Gastroesophageal sphincter (tissue), 3 donors: ENCODE data around the gene AGBL1.

ENCODE experiments used
- CTCF ChIP-seq, 4 experiments: fragments of 200-600 bp in 2 of 4; fragments of 450-650 bp in 2 of 4; sonication (generic) in 1 of 4; IDR thresholded peaks; one replicate each; pipeline ENCODE4 v1.5.1; 2017 to 2019; ENCODE audit warnings: antibody characterized with exemption in 4 of 4, mild to moderate bottlenecking in 2 of 4, moderate library complexity in 2 of 4
- EP300 ChIP-seq: sonication (generic); formaldehyde crosslinking; IDR thresholded peaks from one replicate; pipeline ENCODE4 v1.6.1; 2017; ENCODE audit warnings: antibody characterized with exemption, mild to moderate bottlenecking
- POLR2A ChIP-seq, 2 donors: fragments of 450-650 bp; IDR thresholded peaks; one replicate each; pipeline ENCODE4 v1.6.1; 2017; ENCODE audit warnings: antibody characterized with exemption in 2 of 2, mild to moderate bottlenecking in 2 of 2, moderate library complexity in 1 of 2

GRCh38 chr15:86526938-86527690 is 447.4 kb downstream of the AGBL1 start:
- TF ChIP-seq CTCF (IDR thresholded peaks at IDR 0.05) (no peak), EP300 (no peak), POLR2A (IDR thresholded peaks at IDR 0.05) (no peak)
